Stimulated activated memory B cell treated with anti-CD40 and anti-IgM and Interleukin-4, amounts not matched to agents 10 μg/mL and 1 μg/mL and 100 μg/mL, for 72 hours (primary cell): Measurements from ENCODE around the gene FHOD1.
A peak's percentile ranks its signal among the peaks of the same experiment; 100 is the strongest.

ENCODE experiments used
- ATAC-seq: fragments of 150-1000 bp; cut with Tn5 transposase; 2 replicates; pipeline ENCODE4 v1.10.0; 2021
- H3K27ac Mint-ChIP-seq: one replicate; pipeline ENCODE4 v1.8.0; 2022; ENCODE audit warnings: mild to moderate bottlenecking, mixed read lengths
- H3K27me3 Mint-ChIP-seq: one replicate; pipeline ENCODE4 v1.8.0; 2022; ENCODE audit warnings: mixed read lengths
- H3K36me3 Mint-ChIP-seq: one replicate; pipeline ENCODE4 v1.8.0; 2022; ENCODE audit warnings: mixed read lengths
- H3K4me1 Mint-ChIP-seq: one replicate; pipeline ENCODE4 v1.8.0; 2022; ENCODE audit warnings: mixed read lengths
- H3K4me3 Mint-ChIP-seq: one replicate; pipeline ENCODE4 v1.8.0; 2022; ENCODE audit warnings: mild to moderate bottlenecking, moderate library complexity, mixed read lengths
- H3K9me3 Mint-ChIP-seq: one replicate; pipeline ENCODE4 v1.8.0; 2022; ENCODE audit warnings: mixed read lengths

FHOD1 gene

DNA sequence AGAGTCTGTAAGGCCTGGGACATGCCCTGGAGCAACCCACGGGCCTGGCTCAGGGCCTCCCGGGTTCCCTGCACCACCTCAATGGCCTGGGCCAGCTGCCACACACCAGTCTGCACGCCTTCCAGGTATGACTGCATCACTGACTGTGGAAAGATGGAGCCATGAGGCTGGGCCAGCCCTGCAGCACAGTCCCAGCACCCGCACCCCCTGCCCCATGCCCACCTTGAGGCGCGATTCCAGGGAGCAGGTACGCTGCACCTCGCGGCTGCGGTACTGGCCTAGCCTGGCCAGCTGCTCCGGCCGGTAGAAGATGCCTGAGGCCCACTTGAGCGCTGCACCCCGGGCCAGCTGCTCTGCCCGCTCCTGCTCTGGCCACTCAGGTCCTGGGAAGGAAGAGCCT is 58.5 kb downstream of the FHOD1 start:
- Mint-ChIP-seq H3K27ac (no peak overlapping the region), H3K4me3 (no peak overlapping the region), H3K27me3 (peaks cover 29% of the 10 kb centered on the region)

DNA sequence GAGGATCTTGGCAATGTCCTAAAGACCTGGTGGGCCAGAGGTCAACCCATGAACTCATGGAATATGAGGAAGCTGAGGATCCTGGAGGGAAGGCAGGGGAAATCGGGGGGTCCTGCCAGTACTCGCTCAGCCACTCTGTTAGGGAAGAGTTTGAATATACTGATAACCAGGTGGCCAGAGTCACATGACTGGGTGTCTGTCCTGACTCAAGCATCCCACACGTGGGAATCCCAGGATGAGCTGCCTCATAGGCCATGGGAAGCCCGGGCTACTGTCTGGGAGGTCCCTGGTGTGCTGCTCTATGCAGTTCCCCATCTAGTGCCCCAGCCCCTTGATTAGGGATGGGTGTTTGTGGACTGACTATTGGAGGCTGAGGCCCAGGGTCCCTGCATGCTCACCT is 59.0 kb downstream of the FHOD1 start:
- H3K4me3 Mint-ChIP-seq, result no peak overlapping the region
- peaks cover 29% of the 10 kb centered on the region for H3K27me3 Mint-ChIP-seq
- ATAC-seq, result no peak
- H3K4me1 Mint-ChIP-seq, result peaks cover 31% of the 10 kb centered on the region
- H3K9me3 Mint-ChIP-seq, result no peaks in the 10 kb centered on the region
- no peaks in the 10 kb centered on the region for H3K36me3 Mint-ChIP-seq
- no peak overlapping the region for H3K27ac Mint-ChIP-seq

More for the DNA sequence above, 58.5 kb downstream of the FHOD1 start:
- peaks cover 36% of the 10 kb centered on the region for H3K4me1 Mint-ChIP-seq
- no peak for ATAC-seq
- H3K36me3 Mint-ChIP-seq, result no peaks in the 10 kb centered on the region
- no peaks in the 10 kb centered on the region for H3K9me3 Mint-ChIP-seq

DNA sequence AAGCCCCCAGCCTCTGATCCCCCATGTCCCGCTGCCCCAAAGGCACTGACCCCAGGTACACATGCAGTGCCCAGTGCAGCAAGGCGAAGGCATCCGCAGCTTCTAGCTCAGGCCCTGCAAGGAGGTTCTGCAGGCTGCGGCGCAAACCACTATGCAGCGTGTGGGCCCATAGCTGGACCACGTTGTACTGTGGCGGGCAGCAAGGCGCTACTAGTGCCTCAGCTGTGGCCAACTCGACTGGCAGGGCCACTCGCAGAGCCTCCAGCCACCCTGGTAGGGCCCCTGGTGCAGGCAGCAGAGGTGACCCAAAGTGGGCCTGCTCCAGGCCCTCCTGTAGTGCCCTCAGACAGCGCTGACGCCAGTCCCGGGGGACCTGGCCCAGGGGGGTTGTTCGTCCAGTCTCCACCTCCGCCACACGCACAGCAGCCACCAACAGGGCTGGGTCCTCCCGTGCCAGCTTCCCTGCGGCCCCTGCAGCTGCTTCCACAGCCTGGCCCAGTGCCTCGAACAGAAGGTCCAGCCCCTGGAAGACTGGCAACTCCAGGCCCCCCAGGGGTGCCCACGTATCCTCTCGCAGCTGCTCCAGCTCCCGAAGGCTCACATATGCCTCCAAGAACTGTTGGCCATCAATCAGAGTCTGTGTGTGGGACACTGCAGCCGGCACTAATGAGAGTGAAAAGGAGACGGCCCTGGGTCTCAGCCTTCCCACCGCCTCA is 59.9 kb downstream of the FHOD1 start:
- no peak for ATAC-seq
- Mint-ChIP-seq H3K27ac (no peak overlapping the region), H3K4me3 (no peak overlapping the region), H3K4me1 (peaks cover 22% of the 10 kb centered on the region), H3K27me3 (peaks cover 29% of the 10 kb centered on the region), H3K9me3 (no peaks in the 10 kb centered on the region), H3K36me3 (no peaks in the 10 kb centered on the region)

DNA sequence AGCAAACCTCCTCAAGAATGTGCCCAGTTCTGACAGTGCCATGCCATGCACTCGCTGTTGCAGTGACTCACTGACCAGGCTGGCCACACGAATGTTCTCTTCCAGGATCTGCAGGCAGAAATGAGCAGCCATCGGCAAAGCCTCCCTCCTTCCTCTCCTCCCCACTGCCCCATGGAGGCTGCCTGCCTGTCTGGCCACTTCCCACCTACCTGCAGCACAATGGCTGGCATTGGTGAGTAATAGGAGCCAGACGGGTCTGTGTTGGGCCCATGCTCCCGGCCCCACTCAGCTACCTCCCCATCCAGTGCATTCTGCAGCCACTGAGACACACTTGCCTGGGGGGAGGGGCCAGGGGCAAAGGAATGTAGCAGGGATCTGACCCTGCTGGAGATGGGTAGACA is 60.7 kb downstream of the FHOD1 start:
- peaks cover 17% of the 10 kb centered on the region for H3K4me1 Mint-ChIP-seq
- ATAC-seq, result no peak
- no peak overlapping the region for H3K4me3 Mint-ChIP-seq
- H3K36me3 Mint-ChIP-seq, result no peaks in the 10 kb centered on the region
- no peak overlapping the region for H3K27ac Mint-ChIP-seq
- peaks cover 29% of the 10 kb centered on the region for H3K27me3 Mint-ChIP-seq
- H3K9me3 Mint-ChIP-seq, result no peaks in the 10 kb centered on the region

DNA sequence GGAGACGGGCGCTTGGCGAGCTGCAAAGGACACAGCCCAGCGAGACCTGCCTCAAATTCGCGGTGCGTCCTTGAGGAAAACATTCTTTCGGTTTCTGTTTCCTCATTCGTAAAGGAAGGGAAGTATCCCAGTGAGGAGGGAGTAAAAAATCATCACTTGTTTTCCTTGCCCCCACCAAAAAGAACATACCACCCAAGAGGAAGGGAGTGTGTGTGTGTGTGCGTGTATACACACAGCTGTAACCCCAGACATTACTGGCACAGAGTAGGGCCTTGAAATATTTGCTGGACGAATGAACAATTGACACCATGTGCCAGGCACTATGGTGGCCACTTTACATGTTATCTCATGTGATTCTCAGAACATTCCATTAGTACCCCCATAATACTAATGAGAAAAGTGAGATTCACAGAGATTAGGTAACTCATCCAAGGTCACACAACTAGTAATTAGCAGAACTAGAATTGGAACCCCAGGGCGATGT is 61.6 kb downstream of the FHOD1 start:
- H3K4me1 Mint-ChIP-seq, result peaks cover 12% of the 10 kb centered on the region
- no peak for ATAC-seq
- H3K27me3 Mint-ChIP-seq, result peaks cover 29% of the 10 kb centered on the region
- H3K36me3 Mint-ChIP-seq, result no peaks in the 10 kb centered on the region
- no peak overlapping the region for H3K4me3 Mint-ChIP-seq
- no peak overlapping the region for H3K27ac Mint-ChIP-seq
- H3K9me3 Mint-ChIP-seq, result no peaks in the 10 kb centered on the region

DNA sequence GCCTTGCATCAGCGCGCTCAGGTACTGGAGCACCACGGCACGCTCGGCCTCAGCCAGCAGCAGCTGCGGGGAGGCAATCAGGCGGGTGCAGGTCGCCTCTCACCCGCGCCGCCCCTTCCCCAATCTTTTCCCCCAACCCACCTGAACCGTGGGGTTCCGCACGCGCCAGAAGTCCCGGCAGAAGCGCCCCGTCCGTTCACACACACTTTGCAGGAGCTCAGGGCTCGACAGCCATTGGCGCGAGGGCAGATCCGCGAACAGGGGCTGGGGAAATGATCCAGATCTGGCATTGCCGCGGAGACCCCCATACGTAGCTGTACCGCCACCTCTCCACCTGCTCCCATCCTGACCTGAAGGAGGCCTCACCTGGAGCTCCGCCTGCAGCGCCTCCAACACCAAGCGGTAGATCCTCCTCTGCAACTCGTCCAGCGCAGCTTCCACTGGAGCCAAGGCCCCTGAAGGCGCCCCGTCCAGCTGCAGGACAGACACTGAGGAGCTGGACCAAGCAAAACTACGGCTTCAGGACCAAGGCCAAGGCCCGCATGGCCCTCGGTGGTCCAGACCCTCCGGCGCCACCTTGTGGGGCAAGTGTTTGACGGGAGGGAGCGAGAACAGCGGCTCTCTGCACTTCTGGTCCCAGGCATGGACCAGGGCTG is 62.2 kb downstream of the FHOD1 start:
- Mint-ChIP-seq H3K9me3 (no peaks in the 10 kb centered on the region), H3K4me3 (peak overlapping the region; percentile 84), H3K27me3 (peaks cover 29% of the 10 kb centered on the region), H3K4me1 (peaks cover 12% of the 10 kb centered on the region), H3K27ac (no peak overlapping the region), H3K36me3 (no peaks in the 10 kb centered on the region)
- peak; percentile 52 for ATAC-seq

DNA sequence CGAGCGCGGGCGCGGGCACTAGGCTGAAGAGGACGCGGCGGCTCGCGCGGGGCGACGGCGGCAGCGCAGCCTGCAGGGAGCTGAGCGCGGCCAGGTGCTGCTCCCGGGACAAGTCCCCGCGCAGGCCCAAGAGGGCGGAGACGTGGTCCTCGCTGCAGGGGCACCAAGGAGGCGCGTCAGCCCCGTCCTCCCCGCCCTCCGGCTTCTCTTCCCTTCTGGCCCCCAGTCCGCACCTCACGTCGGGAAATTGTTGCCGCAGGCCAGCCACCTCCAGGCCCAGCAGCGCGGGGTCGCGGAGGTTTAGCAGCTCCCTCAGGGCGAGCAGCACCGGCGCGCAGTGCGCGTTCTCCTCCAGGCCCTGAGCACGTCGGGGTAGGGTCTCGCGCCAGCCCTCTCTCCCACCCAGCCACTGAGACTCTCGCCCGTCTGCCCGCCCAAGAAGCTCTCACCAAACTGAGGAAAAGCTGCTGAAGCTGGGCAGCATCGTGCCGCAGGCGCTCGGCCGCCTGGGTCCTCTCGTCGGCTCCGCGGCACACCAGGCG is 62.8 kb downstream of the FHOD1 start:
- H3K9me3 Mint-ChIP-seq, result no peaks in the 10 kb centered on the region
- peak; percentile 1 for ATAC-seq
- H3K36me3 Mint-ChIP-seq, result no peaks in the 10 kb centered on the region
- no peak overlapping the region for H3K27ac Mint-ChIP-seq
- no peak overlapping the region for H3K4me3 Mint-ChIP-seq
- peaks cover 29% of the 10 kb centered on the region for H3K27me3 Mint-ChIP-seq
- H3K4me1 Mint-ChIP-seq, result peaks cover 12% of the 10 kb centered on the region

DNA sequence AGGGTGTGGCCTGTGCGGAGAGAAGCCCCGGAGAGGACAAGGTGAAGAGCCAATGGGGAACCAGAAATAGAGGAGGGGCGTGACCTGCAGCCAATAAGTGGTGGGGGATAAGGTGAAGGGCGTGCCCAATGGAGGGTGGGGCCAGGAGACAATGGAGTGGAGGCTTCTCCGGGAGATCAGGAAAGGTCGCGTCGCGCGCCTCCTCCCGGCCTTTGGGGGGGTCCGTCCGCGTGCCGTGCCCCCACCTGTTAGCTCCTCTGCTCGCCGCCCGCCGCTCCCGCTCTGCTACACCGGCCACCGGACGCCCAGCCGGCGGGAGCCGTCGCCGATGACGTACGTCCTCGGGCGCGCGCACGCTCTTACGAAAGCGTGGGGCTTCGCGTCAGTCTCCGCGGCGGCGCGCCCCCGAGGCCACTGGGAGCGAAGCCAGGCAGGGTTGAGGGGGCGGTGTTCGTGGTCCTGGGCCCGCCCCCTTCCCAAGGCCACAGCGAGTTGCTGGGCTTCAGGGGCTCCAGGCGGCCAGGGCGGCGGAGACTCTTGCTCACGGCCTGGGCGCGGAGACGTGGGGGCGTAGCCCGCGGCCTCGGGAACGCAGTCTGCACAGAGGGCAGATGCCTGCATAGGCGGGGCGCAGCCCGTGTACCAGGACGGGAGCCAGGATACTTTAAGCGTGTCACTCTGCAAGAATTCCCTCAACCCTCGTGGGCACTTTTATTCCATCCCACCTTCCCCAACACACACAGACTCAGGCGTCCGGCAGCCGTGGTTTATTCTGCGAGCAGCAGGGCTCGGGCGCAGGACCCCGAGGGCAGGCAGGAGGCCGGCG is 63.4 kb downstream of the FHOD1 start, which contains the start of gene MATCAP1:
TSS of gene MATCAP1 (minus strand) at position 337 of the 826 bp plus-strand sequence. CDS start 3,353 bp downstream, outside the sequence.
- ATAC-seq, result peak; percentile 98
- Mint-ChIP-seq H3K27ac (no peak within 1 kb of the TSS), H3K4me3 (no peak within 1 kb of the TSS), H3K4me1 (peaks cover 14% of the 10 kb centered on the region), H3K27me3 (peaks cover 35% of the 10 kb centered on the region), H3K9me3 (no peaks in the 10 kb centered on the region), H3K36me3 (no peaks in the 10 kb centered on the region)

DNA sequence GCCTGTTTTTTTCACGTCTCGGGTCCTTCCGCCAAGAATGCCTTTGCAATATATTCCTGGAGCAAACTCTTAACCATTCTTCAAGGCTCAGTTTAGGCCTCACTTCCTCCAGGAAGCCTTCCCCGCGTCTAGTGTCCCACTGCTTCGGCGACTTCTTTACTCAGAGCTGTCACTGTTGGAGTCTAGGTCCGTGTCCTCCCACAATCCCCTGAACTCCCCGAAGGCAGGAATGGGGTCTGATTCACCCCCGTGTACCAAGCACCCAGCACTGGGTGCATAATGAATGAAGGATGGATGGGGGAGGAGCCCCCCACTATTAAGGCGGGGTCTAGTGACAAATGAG is 64.0 kb downstream of the FHOD1 start:
- Mint-ChIP-seq H3K27ac (no peak overlapping the region), H3K4me1 (peaks cover 17% of the 10 kb centered on the region), H3K27me3 (peaks cover 38% of the 10 kb centered on the region), H3K9me3 (no peaks in the 10 kb centered on the region), H3K4me3 (no peak overlapping the region), H3K36me3 (no peaks in the 10 kb centered on the region)
- ATAC-seq, result no peak

DNA sequence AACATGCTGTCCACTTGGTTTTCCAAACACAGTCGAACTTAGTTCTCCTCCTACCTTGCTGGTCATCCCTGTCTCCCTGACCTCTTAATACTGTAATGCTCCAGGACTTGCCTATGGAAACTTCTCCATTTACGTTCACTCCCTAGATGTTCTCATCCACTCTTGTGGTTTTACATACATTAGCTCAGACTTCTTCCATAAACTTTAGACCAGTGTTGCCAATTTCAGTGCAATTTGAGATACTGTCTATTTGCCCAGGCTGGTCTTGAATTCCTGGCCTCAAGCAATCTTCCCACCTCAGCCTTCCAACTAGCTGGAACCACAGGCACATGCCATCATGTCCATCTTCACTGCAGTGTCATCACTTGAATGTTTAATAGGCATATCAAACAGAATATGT is 65.0 kb downstream of the FHOD1 start:
- no peaks in the 10 kb centered on the region for H3K36me3 Mint-ChIP-seq
- peaks cover 25% of the 10 kb centered on the region for H3K4me1 Mint-ChIP-seq
- no peaks in the 10 kb centered on the region for H3K9me3 Mint-ChIP-seq
- no peak overlapping the region for H3K4me3 Mint-ChIP-seq
- H3K27ac Mint-ChIP-seq, result no peak overlapping the region
- ATAC-seq, result no peak
- H3K27me3 Mint-ChIP-seq, result peaks cover 38% of the 10 kb centered on the region

DNA sequence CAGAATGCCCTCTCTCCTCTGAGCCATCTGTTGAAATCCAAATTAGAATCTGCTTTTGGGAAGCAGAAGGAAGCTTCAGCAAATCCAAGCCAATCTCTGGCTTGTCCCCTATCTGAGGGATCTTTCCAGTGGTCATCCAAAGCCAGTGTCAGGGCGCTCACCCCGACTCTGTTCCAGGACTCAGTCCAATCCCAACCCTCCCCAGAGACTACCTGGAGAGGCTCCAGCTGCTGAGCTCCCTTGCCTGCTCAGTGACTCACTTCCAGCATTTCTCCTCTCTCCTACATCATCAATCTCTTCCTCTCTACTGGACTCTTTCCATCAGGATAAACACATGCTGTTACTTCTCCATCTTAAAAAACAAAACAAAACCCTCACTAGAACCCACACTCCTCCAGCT is 65.9 kb downstream of the FHOD1 start:
- Mint-ChIP-seq H3K36me3 (no peaks in the 10 kb centered on the region), H3K27ac (no peak overlapping the region), H3K4me3 (no peak overlapping the region), H3K27me3 (peaks cover 39% of the 10 kb centered on the region), H3K9me3 (no peaks in the 10 kb centered on the region), H3K4me1 (peaks cover 26% of the 10 kb centered on the region)
- ATAC-seq, result no peak

DNA sequence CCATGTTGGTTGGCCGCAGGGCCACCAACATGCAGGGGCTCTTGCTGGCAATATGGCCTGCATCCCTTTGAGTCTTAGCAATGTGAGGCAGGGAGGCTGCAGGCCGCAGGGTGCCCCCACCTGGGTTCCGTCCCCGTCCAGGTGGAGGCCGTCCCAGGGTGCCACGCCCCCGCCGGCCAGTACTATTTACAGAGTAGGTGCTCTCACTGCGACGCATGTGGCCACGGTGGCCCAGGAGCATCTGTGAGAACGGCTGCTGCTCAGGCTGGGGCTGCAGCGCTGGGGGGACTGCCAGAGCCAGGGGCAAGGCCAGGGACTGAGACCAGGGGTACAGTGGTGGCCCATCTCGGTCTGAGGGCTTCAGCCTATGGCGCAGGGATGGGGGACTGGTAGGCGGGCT is 67.1 kb downstream of the FHOD1 start:
- Mint-ChIP-seq H3K36me3 (no peaks in the 10 kb centered on the region), H3K27ac (no peak overlapping the region), H3K27me3 (peaks cover 43% of the 10 kb centered on the region), H3K9me3 (no peaks in the 10 kb centered on the region), H3K4me3 (no peak overlapping the region), H3K4me1 (peaks cover 20% of the 10 kb centered on the region)
- ATAC-seq, result no peak

DNA sequence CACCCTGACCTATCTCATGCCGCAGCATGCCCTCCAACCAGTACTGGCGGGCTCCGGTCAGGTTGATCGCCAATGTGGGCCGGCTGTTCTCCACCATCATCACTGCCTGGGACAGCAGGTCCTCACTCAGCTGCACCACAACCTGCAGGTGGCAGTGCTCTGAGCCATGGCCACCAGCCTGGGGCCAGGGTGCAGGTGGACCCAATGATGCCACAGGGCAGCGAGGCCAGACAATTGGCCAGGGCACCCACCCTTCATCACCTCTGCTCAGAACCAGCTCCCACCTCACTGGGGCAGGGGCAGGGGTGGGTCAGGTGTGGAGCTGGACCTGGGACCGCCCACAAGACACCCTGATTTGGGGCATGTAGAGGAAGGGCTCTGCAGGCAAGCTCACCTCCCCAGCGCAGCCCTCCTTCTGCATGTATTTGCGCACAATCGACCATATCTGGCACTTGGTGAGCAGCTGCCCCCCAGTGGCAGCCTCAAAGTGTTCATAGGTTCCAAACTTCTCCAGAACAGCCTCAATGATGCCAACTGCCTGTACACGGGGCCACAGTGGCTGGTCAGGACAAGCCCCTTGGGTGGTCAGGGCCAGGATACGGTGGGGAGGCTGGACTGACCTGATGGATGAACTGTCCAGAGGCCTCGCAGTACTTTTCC is 67.7 kb downstream of the FHOD1 start:
- no peak for ATAC-seq
- Mint-ChIP-seq H3K27me3 (peaks cover 40% of the 10 kb centered on the region), H3K4me3 (no peak overlapping the region), H3K9me3 (no peaks in the 10 kb centered on the region), H3K4me1 (peaks cover 14% of the 10 kb centered on the region), H3K27ac (no peak overlapping the region), H3K36me3 (no peaks in the 10 kb centered on the region)
